Type B pancreatic cell (in vitro differentiated cells): ENCODE data around the gene UNC119B. TPM values are rescaled to one million over a fixed set of nuclear protein-coding genes. Genes with fewer than 3 reads are reported as not detected.
"Not testable (repeated sequence)": the region's sequence is repeated elsewhere in the genome, so short reads cannot be mapped to it uniquely, and the experiment has no call there.

ENCODE experiments used
- DNase-seq: peaks from one replicate; pipeline ENCODE4 v3.0.0; 2021; ENCODE audit warnings: mixed read lengths; ENCODE audit not compliant: unreplicated experiment; ENCODE audit errors: extremely low spot score
- H3K27ac Mint-ChIP-seq: 2 replicates; pipeline ENCODE4 v1.8.0; 2021; ENCODE audit warnings: mild to moderate bottlenecking, mixed read lengths
- H3K27me3 Mint-ChIP-seq: 2 replicates; pipeline ENCODE4 v1.8.0; 2021; ENCODE audit warnings: mixed read lengths
- H3K36me3 Mint-ChIP-seq: 2 replicates; pipeline ENCODE4 v1.8.0; 2021; ENCODE audit warnings: mixed read lengths
- H3K4me1 Mint-ChIP-seq: one replicate; pipeline ENCODE4 v1.8.0; 2021; ENCODE audit warnings: mixed read lengths; ENCODE audit not compliant: unreplicated experiment
- H3K4me3 Mint-ChIP-seq: 2 replicates; pipeline ENCODE4 v1.8.0; 2021; ENCODE audit warnings: mild to moderate bottlenecking, mixed read lengths
- H3K9me3 Mint-ChIP-seq: 2 replicates; pipeline ENCODE4 v1.8.0; 2021; ENCODE audit warnings: mixed read lengths
- CTCF ChIP-seq: fragments of 200-600 bp; sonication (generic); conservative IDR thresholded peaks from 2 replicates; pipeline ENCODE4 v1.5.0; 2021; ENCODE audit warnings: antibody characterized with exemption, mild to moderate bottlenecking
- total RNA-seq: library from RNA; stranded (reverse); gene quantifications from 2 replicates; pipeline ENCODE4 v1.2.1, GENCODE V29; 2021; ENCODE audit warnings: low replicate concordance

UNC119B gene
- total RNA-seq, 1 donor from 2014 or later, result 57.2 TPM

GRCh38 chr12:120725659-120726509, 15.6 kb downstream of the UNC119B start, which contains the start of gene ACADS:
TSS of gene ACADS (plus strand) at chr12:120725826. CDS start at chr12:120725886, 60 bp downstream.
- peak within 1 kb of the TSS; percentile 93 for H3K4me3 Mint-ChIP-seq
- no peaks in the 10 kb centered on the region for H3K27me3 Mint-ChIP-seq
- peak; percentile 35 for TF ChIP-seq CTCF
- peak; percentile 91 for DNase-seq
- peaks cover 12% of the 10 kb centered on the region for H3K36me3 Mint-ChIP-seq
- H3K9me3 Mint-ChIP-seq, result no peaks in the 10 kb centered on the region
- H3K4me1 Mint-ChIP-seq, result peaks cover 15% of the 10 kb centered on the region
- H3K27ac Mint-ChIP-seq, result peak within 1 kb of the TSS; percentile 76

- DNase-seq, result no peak
- no peaks in the 10 kb centered on the region for H3K27me3 Mint-ChIP-seq
- no peaks in the 10 kb centered on the region for H3K9me3 Mint-ChIP-seq
- peak overlapping the region; percentile 76 for H3K27ac Mint-ChIP-seq
- peaks cover 15% of the 10 kb centered on the region for H3K4me1 Mint-ChIP-seq
- TF ChIP-seq CTCF, result no peak
- peak overlapping the region; percentile 93 for H3K4me3 Mint-ChIP-seq
- peaks cover 12% of the 10 kb centered on the region for H3K36me3 Mint-ChIP-seq
These were observed 16.2 kb downstream of the UNC119B start for GRCh38 chr12:120726510-120726793.

GRCh38 chr12:120726961-120727360, 16.7 kb downstream of the UNC119B start:
- Mint-ChIP-seq H3K4me3 (no peak overlapping the region), H3K9me3 (no peaks in the 10 kb centered on the region), H3K4me1 (peaks cover 15% of the 10 kb centered on the region), H3K27me3 (no peaks in the 10 kb centered on the region), H3K27ac (no peak overlapping the region), H3K36me3 (peaks cover 12% of the 10 kb centered on the region)
- TF ChIP-seq CTCF, result no peak
- DNase-seq, result no peak

GRCh38 chr12:120732198-120732597, 21.9 kb downstream of the UNC119B start:
- H3K4me1 Mint-ChIP-seq, H3K4me3 Mint-ChIP-seq, H3K27me3 Mint-ChIP-seq, H3K9me3 Mint-ChIP-seq, H3K27ac Mint-ChIP-seq, DNase-seq: not testable (repeated sequence)
- peaks cover 11% of the 10 kb centered on the region for H3K36me3 Mint-ChIP-seq

GRCh38 chr12:120733574-120733973, 23.3 kb downstream of the UNC119B start:
- no peak overlapping the region for H3K4me3 Mint-ChIP-seq
- H3K27ac Mint-ChIP-seq, result no peak overlapping the region
- no peaks in the 10 kb centered on the region for H3K27me3 Mint-ChIP-seq
- TF ChIP-seq CTCF, result no peak
- H3K4me1 Mint-ChIP-seq, result no peaks in the 10 kb centered on the region
- H3K9me3 Mint-ChIP-seq, result no peaks in the 10 kb centered on the region
- no peak for DNase-seq
- H3K36me3 Mint-ChIP-seq, result peaks cover 8% of the 10 kb centered on the region

GRCh38 chr12:120734210-120734609, 24.0 kb downstream of the UNC119B start:
- Mint-ChIP-seq H3K4me1 (no peaks in the 10 kb centered on the region), H3K27me3 (no peaks in the 10 kb centered on the region), H3K9me3 (no peaks in the 10 kb centered on the region), H3K4me3 (no peak overlapping the region), H3K36me3 (peaks cover 8% of the 10 kb centered on the region), H3K27ac (no peak overlapping the region)
- DNase-seq, result no peak
- TF ChIP-seq CTCF, result no peak
